ENCODE results near the gene MOSPD3.

Gene MOSPD3

GRCh38 chr7:100600730-100601038 is 11.7 kb upstream of the MOSPD3 start:
- Histone ChIP-seq H3K4me3 (ENCODE audit: low read depth in 1 of 2, low read length in 2 of 2) (no peak overlapping the region), H3K4me1 (ENCODE audit: insufficient read depth, low read length) (peaks cover 30% of the 10 kb centered on the region), H3K9me3 (ENCODE audit: insufficient read depth, low read length, severe bottlenecking) (no peaks in the 10 kb centered on the region), H3K27me3 (ENCODE audit: insufficient read depth, low read length, poor library complexity) (no peaks in the 10 kb centered on the region), H3K27ac (ENCODE audit: low read length) (no peak overlapping the region), H3K4me2 (ENCODE audit: insufficient read depth, low read length) (no peak overlapping the region), H3K36me3 (ENCODE audit: insufficient read depth, low read length) (no peaks in the 10 kb centered on the region), H3K9ac (ENCODE audit: low read depth, low read length) (no peak overlapping the region), H3K79me2 (ENCODE audit: insufficient read depth, low read length) (no peaks in the 10 kb centered on the region), H4K20me1 (ENCODE audit: insufficient read depth, low read length) (no peaks in the 10 kb centered on the region), H2AFZ (ENCODE audit: low read depth, low read length) (no peak overlapping the region)
- no peak for TF ChIP-seq EZH2 (IDR thresholded peaks at IDR 0.05; ENCODE audit: borderline replicate concordance, low read depth, low read length, severe bottlenecking)
- TF ChIP-seq CTCF (IDR thresholded peaks at IDR 0.05; ENCODE audit: borderline replicate concordance, extremely low read depth, low read length, poor library complexity, severe bottlenecking): no peak
- no peak for DNase-seq
- no peak for ATAC-seq (ENCODE audit: insufficient read depth, low read depth)

GRCh38 chr7:100602889-100603725 is 9.2 kb upstream of the MOSPD3 start:
- ATAC-seq (ENCODE audit: insufficient read depth, low read depth): no peak
- no peaks in the 10 kb centered on the region for H3K9me3 ChIP-seq (ENCODE audit: insufficient read depth, low read length, severe bottlenecking)
- no peaks in the 10 kb centered on the region; the same call in 1 of the 2 replicates for H4K20me1 ChIP-seq (ENCODE audit: insufficient read depth, low read length)
- DNase-seq: no peak
- peaks cover 5% of the 10 kb centered on the region; the same call in 1 of the 2 replicates for H3K36me3 ChIP-seq (ENCODE audit: insufficient read depth, low read length)
- peak overlapping the region; percentile 94 for H3K4me2 ChIP-seq (ENCODE audit: insufficient read depth, low read length)
- peak overlapping the region; percentile 70 for H3K27ac ChIP-seq (ENCODE audit: low read length)
- H3K9ac ChIP-seq (ENCODE audit: low read depth, low read length): peak overlapping the region; percentile 64
- H3K27me3 ChIP-seq (ENCODE audit: insufficient read depth, low read length, poor library complexity): no peaks in the 10 kb centered on the region
- H3K4me1 ChIP-seq (ENCODE audit: insufficient read depth, low read length): peaks cover 30% of the 10 kb centered on the region
- peak overlapping the region in 1 of 2 experiments; percentile 80; a peak in 3 of 4 replicates for H3K4me3 ChIP-seq (ENCODE audit: low read depth in 1 of 2, low read length in 2 of 2)
- H3K79me2 ChIP-seq (ENCODE audit: insufficient read depth, low read length): no peaks in the 10 kb centered on the region
- no peak for TF ChIP-seq CTCF (IDR thresholded peaks at IDR 0.05; ENCODE audit: borderline replicate concordance, extremely low read depth, low read length, poor library complexity, severe bottlenecking)
- TF ChIP-seq EZH2 (IDR thresholded peaks at IDR 0.05; ENCODE audit: borderline replicate concordance, low read depth, low read length, severe bottlenecking): no peak
- H2AFZ ChIP-seq (ENCODE audit: low read depth, low read length): peak overlapping the region; percentile 90

GRCh38 chr7:100603726-100604027 is 8.7 kb upstream of the MOSPD3 start:
- Histone ChIP-seq H2AFZ (ENCODE audit: low read depth, low read length) (peak overlapping the region; percentile 90), H3K36me3 (ENCODE audit: insufficient read depth, low read length) (peaks cover 5% of the 10 kb centered on the region; the same call in 1 of the 2 replicates), H3K27ac (ENCODE audit: low read length) (peak overlapping the region; percentile 70), H3K4me2 (ENCODE audit: insufficient read depth, low read length) (peak overlapping the region; percentile 94), H3K27me3 (ENCODE audit: insufficient read depth, low read length, poor library complexity) (no peaks in the 10 kb centered on the region), H4K20me1 (ENCODE audit: insufficient read depth, low read length) (no peaks in the 10 kb centered on the region; the same call in 1 of the 2 replicates), H3K79me2 (ENCODE audit: insufficient read depth, low read length) (no peaks in the 10 kb centered on the region), H3K9me3 (ENCODE audit: insufficient read depth, low read length, severe bottlenecking) (no peaks in the 10 kb centered on the region), H3K4me1 (ENCODE audit: insufficient read depth, low read length) (peaks cover 27% of the 10 kb centered on the region), H3K4me3 (ENCODE audit: low read depth in 1 of 2, low read length in 2 of 2) (peak overlapping the region in 1 of 2 experiments; percentile 80; a peak in 3 of 4 replicates), H3K9ac (ENCODE audit: low read depth, low read length) (peak overlapping the region; percentile 64)
- TF ChIP-seq CTCF (IDR thresholded peaks at IDR 0.05; ENCODE audit: borderline replicate concordance, extremely low read depth, low read length, poor library complexity, severe bottlenecking) (no peak), EZH2 (IDR thresholded peaks at IDR 0.05; ENCODE audit: borderline replicate concordance, low read depth, low read length, severe bottlenecking) (no peak)
- DNase-seq: no peak
- ATAC-seq (ENCODE audit: insufficient read depth, low read depth): peak; percentile 15

Measured in DND-41 (cell line).